ENCODE measurements around the gene TFF1. TPM values are rescaled to one million over a fixed set of nuclear protein-coding genes. Genes with fewer than 3 reads are reported as not detected.
"Not testable (repeated sequence)": the region's sequence is repeated elsewhere in the genome, so short reads cannot be mapped to it uniquely, and the experiment has no call there.

The TFF1 gene
- total RNA-seq, 3 donors from 2014 or later: 0.98 to 4.4 TPM; not detected in 1

- no peak for DNase-seq (ENCODE audit: low spot score in 2 of 2)
Measured at GRCh38 chr21:42413093-42413492, 46.8 kb upstream of the TFF1 start.

GRCh38 chr21:42412636-42412933 lies 46.2 kb upstream of the TFF1 start:
- intact Hi-C loops (cut with DNase I; ENCODE audit: low total_unique reads): no loop called here
- H3K4me1 ChIP-seq: no peaks in the 10 kb centered on the region

More at GRCh38 chr21:42413093-42413492, 46.8 kb upstream of the TFF1 start:
- Histone ChIP-seq H3K4me3 (no peak overlapping the region), H3K36me3 (no peaks in the 10 kb centered on the region), H3K27ac (no peak overlapping the region), H3K27me3 (no peaks in the 10 kb centered on the region), H3K4me1 (no peaks in the 10 kb centered on the region), H3K9me3 (no peaks in the 10 kb centered on the region)
- intact Hi-C loops (cut with DNase I; ENCODE audit: low total_unique reads): no loop called here
- TF ChIP-seq, protein P1, sequence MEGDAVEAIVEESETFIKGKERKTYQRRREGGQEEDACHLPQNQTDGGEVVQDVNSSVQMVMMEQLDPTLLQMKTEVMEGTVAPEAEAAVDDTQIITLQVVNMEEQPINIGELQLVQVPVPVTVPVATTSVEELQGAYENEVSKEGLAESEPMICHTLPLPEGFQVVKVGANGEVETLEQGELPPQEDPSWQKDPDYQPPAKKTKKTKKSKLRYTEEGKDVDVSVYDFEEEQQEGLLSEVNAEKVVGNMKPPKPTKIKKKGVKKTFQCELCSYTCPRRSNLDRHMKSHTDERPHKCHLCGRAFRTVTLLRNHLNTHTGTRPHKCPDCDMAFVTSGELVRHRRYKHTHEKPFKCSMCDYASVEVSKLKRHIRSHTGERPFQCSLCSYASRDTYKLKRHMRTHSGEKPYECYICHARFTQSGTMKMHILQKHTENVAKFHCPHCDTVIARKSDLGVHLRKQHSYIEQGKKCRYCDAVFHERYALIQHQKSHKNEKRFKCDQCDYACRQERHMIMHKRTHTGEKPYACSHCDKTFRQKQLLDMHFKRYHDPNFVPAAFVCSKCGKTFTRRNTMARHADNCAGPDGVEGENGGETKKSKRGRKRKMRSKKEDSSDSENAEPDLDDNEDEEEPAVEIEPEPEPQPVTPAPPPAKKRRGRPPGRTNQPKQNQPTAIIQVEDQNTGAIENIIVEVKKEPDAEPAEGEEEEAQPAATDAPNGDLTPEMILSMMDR (IDR thresholded peaks at IDR 0.05): no peak
- no peak for TF ChIP-seq POLR2A (IDR thresholded peaks at IDR 0.05)
- TF ChIP-seq POLR2AphosphoS5 (IDR thresholded peaks at IDR 0.05): no peak

DNA sequence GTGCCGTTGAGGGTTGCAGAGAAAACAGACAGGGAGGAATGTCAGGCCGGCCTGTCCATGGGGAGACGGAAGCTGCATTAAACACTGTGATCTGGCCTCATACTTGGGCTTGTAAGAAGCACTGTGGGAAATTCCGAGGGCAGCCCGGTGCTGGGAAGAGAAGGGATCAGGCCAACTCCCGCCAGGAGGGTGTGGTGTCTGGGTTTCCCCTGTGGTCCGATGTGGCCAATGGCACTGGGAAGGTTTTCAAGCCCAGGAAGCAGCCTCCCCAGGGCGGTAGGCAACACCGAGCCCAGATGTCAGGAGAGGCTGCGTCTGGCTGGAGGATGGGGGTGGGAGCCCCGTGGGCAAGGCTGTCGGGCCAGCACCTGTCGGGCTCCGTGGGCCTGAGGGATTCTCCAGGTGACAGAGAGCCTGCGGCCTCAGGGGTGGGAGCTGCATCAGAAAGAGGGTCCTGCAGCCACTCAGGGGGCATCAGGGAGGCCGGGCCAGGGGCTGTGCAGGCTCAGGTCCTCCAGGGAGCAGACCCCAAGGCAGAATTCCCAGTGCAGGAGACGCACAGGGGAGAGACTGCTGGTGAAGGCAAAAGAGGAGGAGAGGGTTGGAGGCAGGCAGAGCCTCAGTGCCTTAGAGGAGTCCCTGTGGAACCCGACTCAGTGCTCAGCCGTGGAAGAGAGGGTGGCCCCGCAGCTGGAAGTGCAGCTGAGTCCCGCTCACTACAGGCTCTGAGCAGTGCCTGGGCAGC lies 45.7 kb upstream of the TFF1 start:
- H3K36me3 ChIP-seq: no peaks in the 10 kb centered on the region

More at GRCh38 chr21:42412636-42412933, 46.2 kb upstream of the TFF1 start:
- TF ChIP-seq, protein P1 (IDR thresholded peaks at IDR 0.05): no peak
- TF ChIP-seq POLR2A (IDR thresholded peaks at IDR 0.05): no peak
- no peak for TF ChIP-seq POLR2AphosphoS5 (IDR thresholded peaks at IDR 0.05)
- no peak overlapping the region for H3K4me3 ChIP-seq
- H3K27me3 ChIP-seq: no peaks in the 10 kb centered on the region
- no peak for DNase-seq (ENCODE audit: low spot score in 2 of 2)
- no peaks in the 10 kb centered on the region for H3K36me3 ChIP-seq
- H3K27ac ChIP-seq: no peak overlapping the region
- no peaks in the 10 kb centered on the region for H3K9me3 ChIP-seq

GRCh38 chr21:42411197-42411869 lies 45.0 kb upstream of the TFF1 start:
- intact Hi-C loops (cut with DNase I; ENCODE audit: low total_unique reads): no loop called here

More for the DNA sequence above, 45.7 kb upstream of the TFF1 start:
- H3K4me1 ChIP-seq: no peaks in the 10 kb centered on the region
- no peak for DNase-seq (ENCODE audit: low spot score in 2 of 2)
- intact Hi-C loops (cut with DNase I; ENCODE audit: low total_unique reads): no loop called here
- no peaks in the 10 kb centered on the region for H3K9me3 ChIP-seq
- H3K27ac ChIP-seq: no peak overlapping the region
- H3K4me3 ChIP-seq: no peak overlapping the region
- no peaks in the 10 kb centered on the region for H3K27me3 ChIP-seq
- TF ChIP-seq POLR2A (IDR thresholded peaks at IDR 0.05) (no peak), POLR2AphosphoS5 (IDR thresholded peaks at IDR 0.05) (no peak)
- TF ChIP-seq, protein P1 (IDR thresholded peaks at IDR 0.05): no peak

GRCh38 chr21:42409366-42409765 lies 43.0 kb upstream of the TFF1 start:
- Histone ChIP-seq H3K36me3 (no peaks in the 10 kb centered on the region), H3K4me3 (no peak overlapping the region), H3K4me1 (no peaks in the 10 kb centered on the region), H3K27me3 (no peaks in the 10 kb centered on the region), H3K9me3 (no peaks in the 10 kb centered on the region), H3K27ac (no peak overlapping the region)
- TF ChIP-seq POLR2A (IDR thresholded peaks at IDR 0.05) (no peak), POLR2AphosphoS5 (IDR thresholded peaks at IDR 0.05) (no peak)
- TF ChIP-seq, protein P1 (IDR thresholded peaks at IDR 0.05): no peak
- intact Hi-C loops (cut with DNase I; ENCODE audit: low total_unique reads): no loop called here
- no peak for DNase-seq (ENCODE audit: low spot score in 2 of 2)

More at GRCh38 chr21:42411197-42411869, 45.0 kb upstream of the TFF1 start:
- no peak for DNase-seq (ENCODE audit: low spot score in 2 of 2)
- Histone ChIP-seq H3K4me1 (no peaks in the 10 kb centered on the region), H3K27me3 (no peaks in the 10 kb centered on the region), H3K4me3 (no peak overlapping the region), H3K27ac (no peak overlapping the region), H3K36me3 (no peaks in the 10 kb centered on the region), H3K9me3 (no peaks in the 10 kb centered on the region)
- TF ChIP-seq POLR2AphosphoS5 (IDR thresholded peaks at IDR 0.05): no peak
- TF ChIP-seq, protein P1 (IDR thresholded peaks at IDR 0.05): no peak

- H3K4me1 ChIP-seq; H3K36me3 ChIP-seq; H3K9me3 ChIP-seq; intact Hi-C loops (cut with DNase I; ENCODE audit: low total_unique reads); H3K27me3 ChIP-seq; H3K4me3 ChIP-seq; DNase-seq (ENCODE audit: low spot score in 2 of 2); H3K27ac ChIP-seq: not testable (repeated sequence)
Measured at GRCh38 chr21:42408718-42409117, 42.4 kb upstream of the TFF1 start.
